SIG-M5 (cell line): ENCODE results near the gene PARD3B.

Source experiments
- DNase-seq: peaks from one replicate; lab custom pipeline; 2025; lab: John Stamatoyannopoulos, UW

The PARD3B gene

GRCh38 chr2:204706939-204707338 lies 161.7 kb downstream of the PARD3B start:
- no peak for DNase-seq

GRCh38 chr2:204713211-204713610 lies 167.9 kb downstream of the PARD3B start:
- no peak for DNase-seq

- no peak for DNase-seq
These were observed 170.1 kb downstream of the PARD3B start for GRCh38 chr2:204715361-204715760.

DNA sequence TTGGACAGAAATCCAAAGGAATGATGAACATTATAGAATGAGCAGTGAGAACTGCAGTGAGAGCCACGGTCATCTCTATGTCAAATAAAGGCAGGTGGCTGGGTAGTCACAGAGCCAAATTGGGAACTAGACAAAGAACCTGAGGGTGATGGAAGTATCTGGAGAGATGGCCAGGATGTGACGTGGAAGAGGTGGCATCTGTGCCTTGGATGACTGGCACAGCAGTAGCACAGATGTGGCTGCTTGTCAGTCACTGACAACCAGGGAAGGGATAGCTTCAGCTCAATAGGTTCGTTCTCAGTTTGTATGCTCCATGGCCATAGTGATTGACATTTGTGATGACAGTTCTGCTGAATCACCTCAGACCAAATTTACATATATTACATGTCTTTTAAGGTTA lies 172.3 kb downstream of the PARD3B start:
- no peak for DNase-seq

DNA sequence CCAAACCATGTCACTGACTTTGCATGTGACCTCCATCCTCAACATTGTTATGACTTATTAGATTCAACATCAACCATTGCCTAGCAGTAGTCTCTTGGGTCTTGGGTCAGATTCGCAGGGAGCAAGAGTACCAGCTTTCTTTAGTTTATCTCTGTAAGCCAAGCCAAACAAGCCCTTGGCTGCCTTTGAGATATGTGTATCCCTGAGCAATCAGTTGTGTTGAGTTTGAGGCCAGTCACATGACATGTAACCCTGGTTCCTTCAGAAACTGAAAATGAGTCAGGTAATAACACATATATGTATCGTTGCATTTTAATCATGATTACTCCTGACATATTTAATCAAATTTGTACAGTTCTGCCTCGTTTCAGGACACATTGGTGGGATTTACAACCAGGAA lies 173.3 kb downstream of the PARD3B start:
- DNase-seq: no peak

DNA sequence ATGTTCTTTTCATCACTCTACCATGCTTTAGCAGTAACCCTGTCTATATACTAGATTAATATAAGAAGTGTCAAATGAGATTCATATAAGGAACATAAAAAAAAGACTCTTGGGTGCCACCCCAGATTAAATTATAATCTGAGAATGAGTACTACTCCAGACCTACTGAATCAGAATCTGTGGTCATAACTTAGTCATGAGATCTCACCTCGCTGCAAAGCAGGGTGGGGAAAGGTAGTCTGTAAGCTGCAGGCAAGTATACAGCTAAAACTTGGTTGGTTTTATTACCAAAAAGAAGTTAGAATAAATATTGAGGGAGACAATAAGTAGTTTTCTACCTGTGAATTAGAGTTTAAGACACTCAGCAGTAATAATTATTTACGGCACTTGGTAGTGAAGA lies 175.6 kb downstream of the PARD3B start:
- DNase-seq: no peak

- no peak for DNase-seq
These were observed 176.9 kb downstream of the PARD3B start for GRCh38 chr2:204722207-204722606.

DNA sequence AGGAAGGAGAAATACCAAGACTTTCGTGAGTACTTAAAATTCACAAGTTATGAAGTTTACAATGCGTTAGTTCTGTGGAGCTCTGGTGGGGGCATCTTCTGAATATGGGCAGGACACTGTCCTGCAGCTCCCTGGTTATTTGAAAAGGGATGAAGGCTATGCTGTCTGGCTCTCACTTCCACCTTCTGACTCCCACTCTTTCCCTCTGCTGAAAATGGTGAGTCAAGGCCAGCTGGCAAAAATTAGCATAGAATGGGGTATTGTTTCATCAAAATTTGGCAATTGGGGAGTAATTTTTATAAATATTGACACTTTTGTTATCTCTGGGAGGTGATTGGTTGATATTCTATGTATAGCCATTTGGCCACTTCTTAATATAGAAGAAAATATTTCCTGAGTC lies 177.4 kb downstream of the PARD3B start:
- no peak for DNase-seq

DNA sequence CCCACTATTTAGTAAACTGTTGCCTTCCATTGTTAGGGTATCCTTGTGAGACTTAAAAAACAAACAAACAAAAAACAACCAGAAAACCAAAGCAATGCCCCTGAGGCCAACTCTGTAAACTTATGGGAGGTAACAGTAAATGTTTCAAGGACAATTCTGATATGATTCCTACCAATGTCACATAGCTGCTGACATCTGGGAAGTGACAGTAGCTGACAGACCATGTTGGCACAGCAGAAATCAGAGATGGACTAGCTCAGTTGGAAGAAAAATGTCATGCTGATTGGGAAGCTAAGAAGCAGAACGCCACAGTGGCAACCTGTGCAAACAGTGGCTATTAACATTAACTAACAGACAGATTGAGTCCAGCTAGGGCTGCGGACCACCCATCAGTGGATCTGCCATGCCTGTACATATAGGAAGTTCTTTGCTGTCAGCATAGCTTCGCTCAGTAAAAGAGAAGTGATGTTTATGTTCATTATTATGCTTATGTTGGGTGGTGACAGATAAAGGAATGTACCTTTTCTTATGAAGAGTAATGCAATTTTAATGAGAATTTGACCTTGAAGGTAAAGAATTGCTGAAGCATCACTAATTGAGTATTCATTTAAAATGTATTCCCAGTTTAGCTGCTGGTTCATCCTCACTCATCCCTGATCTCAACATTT lies 180.6 kb downstream of the PARD3B start:
- no peak for DNase-seq

- no peak for DNase-seq
These were observed 181.6 kb downstream of the PARD3B start for GRCh38 chr2:204726831-204727230.

- DNase-seq: no peak
These were observed 182.1 kb downstream of the PARD3B start for GRCh38 chr2:204727368-204727767.

- DNase-seq: no peak
These were observed 185.3 kb downstream of the PARD3B start for GRCh38 chr2:204730603-204731002.

- DNase-seq: no peak
These were observed 186.7 kb downstream of the PARD3B start for GRCh38 chr2:204732019-204732418.

DNA sequence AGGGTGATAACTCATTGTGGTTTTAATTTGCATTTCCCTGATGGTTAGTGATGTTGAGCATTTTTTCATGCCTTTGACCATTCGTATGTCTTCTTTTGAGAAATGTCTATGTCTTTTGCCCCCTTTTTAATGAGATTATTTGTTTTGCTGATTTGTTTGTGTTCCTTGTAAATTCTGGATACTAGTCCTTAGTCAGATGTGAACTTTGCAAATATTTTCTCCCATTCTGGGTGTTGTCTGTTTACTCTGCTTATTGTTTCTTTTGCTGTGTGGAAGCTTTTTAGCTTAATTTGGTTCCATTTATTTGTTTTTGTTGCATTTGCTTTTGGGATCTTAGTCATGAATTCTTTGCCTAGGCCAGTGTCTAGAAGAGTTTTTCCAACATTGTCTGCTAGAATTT lies 192.0 kb downstream of the PARD3B start:
- no peak for DNase-seq

GRCh38 chr2:204738721-204739120 lies 193.4 kb downstream of the PARD3B start:
- no peak for DNase-seq

GRCh38 chr2:204743393-204743960 lies 198.2 kb downstream of the PARD3B start:
- no peak for DNase-seq

DNA sequence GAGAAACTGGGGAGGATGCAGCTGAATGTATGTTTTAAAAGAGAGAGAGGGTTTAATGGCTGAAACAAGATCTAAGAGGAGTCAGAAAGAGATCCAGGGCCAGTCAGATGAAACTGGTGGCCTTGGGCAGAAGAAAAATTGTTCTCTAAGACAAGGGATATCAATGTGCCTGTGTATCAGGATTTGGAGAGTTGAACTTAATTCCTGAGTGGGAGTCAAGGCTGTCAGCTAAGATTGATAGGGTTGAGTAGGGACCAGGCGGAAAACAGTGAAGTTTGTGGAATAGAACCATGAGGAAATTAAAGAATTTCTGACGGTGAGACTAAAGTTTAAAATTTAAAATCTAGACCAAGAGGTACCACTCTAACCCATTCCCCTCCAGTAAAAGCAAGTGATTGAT lies 199.2 kb downstream of the PARD3B start:
- DNase-seq: no peak

- DNase-seq: no peak
These were observed 203.0 kb downstream of the PARD3B start for GRCh38 chr2:204748286-204748685.

DNA sequence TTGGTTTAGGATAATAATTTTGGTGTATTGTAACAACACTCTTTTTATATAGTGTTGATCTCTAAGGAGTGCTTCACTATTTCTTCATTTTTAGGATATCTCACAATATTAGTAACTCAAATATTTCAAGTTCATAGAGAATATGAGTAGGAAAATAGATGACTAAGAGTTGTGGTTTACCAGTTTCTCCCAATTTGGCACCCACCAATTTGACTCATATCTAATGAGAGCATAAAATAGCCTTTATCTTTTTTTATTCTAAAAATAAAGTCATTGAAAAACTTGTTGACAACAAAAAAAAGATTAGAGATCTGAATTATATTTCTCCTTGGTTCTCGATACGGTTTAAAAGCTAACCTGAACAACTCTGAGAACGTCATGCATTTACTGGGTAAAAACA lies 204.0 kb downstream of the PARD3B start:
- DNase-seq: no peak

GRCh38 chr2:204750389-204750788 lies 205.1 kb downstream of the PARD3B start:
- no peak for DNase-seq

DNA sequence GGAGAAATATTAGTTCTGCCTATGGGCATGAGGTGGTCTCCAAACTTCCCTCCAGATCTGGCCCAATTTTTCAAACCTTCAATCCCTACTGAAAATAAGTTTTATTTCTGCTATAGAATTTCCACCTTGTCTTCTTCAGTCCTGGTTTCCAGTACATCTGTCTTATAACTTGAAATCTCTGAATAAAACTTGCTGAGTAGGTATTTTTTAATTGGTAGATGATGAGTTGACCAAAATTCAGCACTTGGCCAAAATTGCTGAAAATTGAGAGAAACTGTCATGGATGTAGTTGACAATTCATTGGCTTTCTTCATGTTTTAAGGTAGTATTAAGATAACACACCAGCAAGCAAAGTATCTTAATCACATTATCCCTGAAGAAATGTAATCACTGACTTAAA lies 206.2 kb downstream of the PARD3B start:
- no peak for DNase-seq

GRCh38 chr2:204753841-204754240 lies 208.6 kb downstream of the PARD3B start:
- no peak for DNase-seq

- DNase-seq: no peak
These were observed 209.6 kb downstream of the PARD3B start for GRCh38 chr2:204754898-204755297.
